Transverse colon (tissue), 4 donors: Measurements from ENCODE around the gene SLC25A51.

Source experiments
- EP300 ChIP-seq: sonication (generic); formaldehyde crosslinking; IDR thresholded peaks from one replicate; pipeline ENCODE4 v1.6.1; 2017; ENCODE audit warnings: antibody characterized with exemption, low read depth
- POLR2A ChIP-seq: fragments of 450-650 bp; IDR thresholded peaks from one replicate; pipeline ENCODE4 v1.6.1; 2016; ENCODE audit warnings: antibody characterized with exemption, mild to moderate bottlenecking, moderate library complexity
- POLR2AphosphoS5 ChIP-seq, 3 donors: sonication (generic); formaldehyde crosslinking; IDR thresholded peaks; one replicate each; pipeline ENCODE4 v1.6.1; 2016; ENCODE audit warnings: antibody characterized with exemption in 3 of 3
- TF ChIP-seq, protein P1 (sequence below), 5 experiments: fragments of 200-600 bp in 3 of 5; fragments of 450-650 bp in 2 of 5; sonication (generic) in 3 of 5; IDR thresholded peaks; 1 replicate in 2 of 5; 2 replicates in 3 of 5; pipeline ENCODE4 v1.5.1; 2016 to 2017; ENCODE audit warnings: antibody characterized with exemption in 5 of 5, inconsistent platforms in 3 of 5, mild to moderate bottlenecking in 2 of 5, moderate library complexity in 1 of 5

DNA sequence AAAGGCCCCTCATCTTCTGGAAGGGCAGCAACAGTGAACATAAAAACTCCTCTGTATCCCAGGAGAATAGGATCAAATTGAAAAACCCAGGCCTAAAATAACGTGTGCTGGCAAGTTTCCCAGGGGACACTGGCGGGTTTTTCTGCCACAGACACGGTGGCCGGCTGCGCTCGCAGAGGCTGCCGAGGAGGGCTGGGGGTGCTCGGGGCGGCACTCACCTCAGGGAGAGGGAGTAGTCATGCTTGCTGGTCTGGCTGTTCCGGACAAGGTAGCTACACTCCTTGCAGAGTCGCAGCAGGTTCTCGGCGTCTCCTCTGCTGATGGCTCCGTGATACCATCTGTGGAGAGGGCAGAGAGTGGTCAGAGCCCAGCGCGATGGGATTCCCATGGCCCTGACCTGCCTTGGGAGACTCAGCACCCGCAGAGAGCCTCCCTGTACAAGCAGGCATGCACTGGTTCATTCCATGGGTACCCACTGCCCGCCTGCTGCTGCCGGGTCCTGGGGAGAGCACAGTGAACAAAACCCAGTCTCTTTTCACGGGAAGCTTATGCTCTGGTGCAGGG lies 44.6 kb upstream of the SLC25A51 start:
- TF ChIP-seq, protein P1, sequence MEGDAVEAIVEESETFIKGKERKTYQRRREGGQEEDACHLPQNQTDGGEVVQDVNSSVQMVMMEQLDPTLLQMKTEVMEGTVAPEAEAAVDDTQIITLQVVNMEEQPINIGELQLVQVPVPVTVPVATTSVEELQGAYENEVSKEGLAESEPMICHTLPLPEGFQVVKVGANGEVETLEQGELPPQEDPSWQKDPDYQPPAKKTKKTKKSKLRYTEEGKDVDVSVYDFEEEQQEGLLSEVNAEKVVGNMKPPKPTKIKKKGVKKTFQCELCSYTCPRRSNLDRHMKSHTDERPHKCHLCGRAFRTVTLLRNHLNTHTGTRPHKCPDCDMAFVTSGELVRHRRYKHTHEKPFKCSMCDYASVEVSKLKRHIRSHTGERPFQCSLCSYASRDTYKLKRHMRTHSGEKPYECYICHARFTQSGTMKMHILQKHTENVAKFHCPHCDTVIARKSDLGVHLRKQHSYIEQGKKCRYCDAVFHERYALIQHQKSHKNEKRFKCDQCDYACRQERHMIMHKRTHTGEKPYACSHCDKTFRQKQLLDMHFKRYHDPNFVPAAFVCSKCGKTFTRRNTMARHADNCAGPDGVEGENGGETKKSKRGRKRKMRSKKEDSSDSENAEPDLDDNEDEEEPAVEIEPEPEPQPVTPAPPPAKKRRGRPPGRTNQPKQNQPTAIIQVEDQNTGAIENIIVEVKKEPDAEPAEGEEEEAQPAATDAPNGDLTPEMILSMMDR (IDR thresholded peaks at IDR 0.05) = no peak
- TF ChIP-seq POLR2A (no peak), POLR2AphosphoS5 (IDR thresholded peaks at IDR 0.05) (no peak), EP300 (no peak)
